GM10847 (cell line): ENCODE results near the gene CNTNAP2.

ENCODE experiments used
- POLR2A ChIP-seq: IDR thresholded peaks from 2 replicates; pipeline ENCODE4 v1.6.1; 2011; ENCODE audit not compliant: insufficient read length; ENCODE audit errors: extremely low read depth

CNTNAP2 gene

DNA sequence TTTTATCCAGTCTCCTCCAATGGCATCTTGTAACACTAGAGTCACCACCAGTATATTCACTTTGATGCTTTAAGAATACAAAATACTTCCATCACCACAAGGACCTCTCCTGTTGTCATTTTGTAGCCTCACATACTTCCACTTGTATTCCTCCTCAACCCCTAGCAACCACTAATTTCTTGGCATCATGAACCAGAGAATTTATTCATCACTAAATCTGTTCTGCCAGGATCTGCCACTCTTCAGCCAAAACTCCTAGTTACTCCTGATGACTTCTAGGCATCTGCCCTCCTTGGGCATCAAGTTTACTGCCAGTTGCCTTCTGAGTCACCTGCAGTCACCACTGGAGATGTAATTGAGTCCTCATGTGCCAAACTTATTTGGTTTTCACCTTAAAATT lies 906.8 kb downstream of the CNTNAP2 start:
- no peak for TF ChIP-seq POLR2A

- TF ChIP-seq POLR2A = no peak
Observed at GRCh38 chr7:147029953-147030352, 913.4 kb downstream of the CNTNAP2 start.

DNA sequence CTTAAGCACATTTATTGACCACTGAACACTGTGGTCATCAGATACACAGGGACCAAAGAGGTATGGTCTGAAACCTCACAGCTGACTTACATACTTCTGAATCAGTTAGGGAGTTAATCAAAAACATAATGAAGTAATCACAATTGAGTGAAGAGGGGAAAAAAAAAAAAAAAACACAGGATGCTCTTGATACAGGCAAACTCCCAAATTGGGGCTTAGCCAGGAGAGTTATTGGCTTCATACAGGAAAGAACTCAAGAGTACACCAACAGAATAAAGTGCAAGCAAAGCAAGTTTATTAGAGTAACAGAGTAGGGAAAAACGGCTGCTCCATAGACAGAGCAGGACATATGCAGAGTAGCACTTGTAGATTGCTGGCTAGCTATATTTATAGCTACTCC lies 917.0 kb downstream of the CNTNAP2 start:
- TF ChIP-seq POLR2A = no peak

DNA sequence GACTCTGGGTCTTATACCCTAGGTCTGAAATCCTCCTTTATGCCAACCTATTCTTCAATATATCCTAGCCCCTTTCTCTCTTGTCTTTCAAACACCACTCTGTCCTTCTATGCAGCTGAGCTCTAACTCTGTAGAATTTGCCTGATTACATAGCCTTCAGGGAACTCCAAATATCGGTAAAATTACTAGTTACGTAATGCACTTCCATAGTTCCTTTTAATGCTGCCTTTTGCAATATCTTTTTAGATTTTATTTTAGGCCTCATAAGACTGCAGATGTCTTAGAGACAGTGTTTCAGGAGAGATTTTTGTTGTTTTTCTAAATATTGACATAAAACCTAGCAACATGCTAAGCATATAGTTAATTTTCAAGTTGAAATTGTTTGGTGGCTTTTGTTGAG lies 924.8 kb downstream of the CNTNAP2 start:
- TF ChIP-seq POLR2A = no peak

- TF ChIP-seq POLR2A = no peak
Observed at GRCh38 chr7:147044941-147045340, 928.3 kb downstream of the CNTNAP2 start.

GRCh38 chr7:147047696-147048095 lies 931.1 kb downstream of the CNTNAP2 start:
- no peak for TF ChIP-seq POLR2A

DNA sequence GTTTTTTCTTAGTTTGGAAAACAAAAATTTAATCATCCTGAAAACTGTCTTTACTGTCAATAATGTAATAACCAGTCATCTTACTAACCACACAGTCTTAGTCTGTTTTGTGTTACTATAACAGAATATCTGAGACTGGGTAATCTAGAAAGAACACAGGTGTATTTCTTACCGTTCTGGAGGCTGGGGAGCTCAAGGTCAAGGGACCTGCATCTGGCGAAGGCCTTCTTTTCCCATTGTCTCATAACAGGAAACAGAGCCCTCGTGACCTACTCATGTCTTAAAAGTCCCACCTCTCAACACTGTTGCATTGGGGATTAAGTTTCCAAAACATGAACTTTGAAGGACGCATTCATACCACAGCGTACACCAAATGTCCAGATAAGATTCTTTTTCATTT lies 932.3 kb downstream of the CNTNAP2 start:
- TF ChIP-seq POLR2A = no peak

DNA sequence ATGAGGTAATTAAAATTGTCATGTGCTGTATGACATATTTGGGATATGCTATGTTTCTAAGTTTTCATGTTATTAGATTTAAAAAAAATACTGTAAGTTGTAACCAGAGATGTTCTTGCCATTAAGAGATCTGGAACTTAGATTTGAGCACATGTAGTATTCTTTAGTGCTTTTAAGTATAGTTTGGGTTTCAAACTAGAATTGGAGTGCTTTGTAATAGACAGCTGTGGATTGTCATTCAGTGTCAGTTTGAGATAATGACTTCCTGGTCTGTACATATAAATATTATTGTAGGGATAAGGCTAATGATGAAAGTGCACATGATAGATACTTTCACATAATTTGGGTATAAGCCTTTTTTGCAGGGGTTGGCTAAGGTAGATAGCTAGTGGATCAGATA lies 936.2 kb downstream of the CNTNAP2 start:
- no peak for TF ChIP-seq POLR2A

GRCh38 chr7:147053746-147054145 lies 937.1 kb downstream of the CNTNAP2 start:
- TF ChIP-seq POLR2A = no peak

DNA sequence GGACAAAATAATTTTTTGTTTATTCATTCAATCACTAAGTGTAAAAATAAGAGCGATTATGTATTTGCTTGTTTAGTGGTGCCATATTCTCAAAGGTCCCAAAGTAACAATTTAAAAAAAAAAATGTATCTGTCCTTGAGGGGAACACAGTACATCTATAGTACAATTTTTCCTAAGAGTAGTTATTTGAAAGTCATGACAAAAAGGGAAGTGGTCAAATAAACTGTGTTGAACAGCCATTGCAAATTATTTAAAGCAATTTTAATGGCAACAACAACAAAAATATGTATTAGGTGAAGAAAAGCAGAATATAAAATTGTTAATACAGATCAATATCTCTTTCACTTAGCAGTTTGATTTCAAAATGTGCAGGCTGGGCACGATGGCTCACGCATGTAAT lies 943.5 kb downstream of the CNTNAP2 start:
- TF ChIP-seq POLR2A = no peak

DNA sequence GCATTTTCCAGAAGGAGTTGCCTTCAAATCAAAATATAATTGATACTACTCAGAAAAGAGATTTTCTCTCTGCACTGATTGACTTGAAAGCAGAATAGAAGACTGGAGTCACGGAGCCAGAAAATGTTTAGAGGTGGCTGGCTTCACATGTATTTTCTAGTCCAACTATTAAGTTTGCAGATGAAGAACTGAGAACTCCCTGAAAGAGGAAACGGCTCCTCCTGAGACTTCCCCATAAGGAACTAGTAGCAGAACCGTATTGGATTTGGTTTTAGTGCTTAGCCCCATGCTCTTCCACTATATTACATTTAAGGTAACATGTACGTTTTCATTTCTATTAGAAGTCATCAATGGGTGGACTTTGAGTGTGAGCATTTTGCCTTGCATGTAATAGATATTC lies 946.3 kb downstream of the CNTNAP2 start:
- no peak for TF ChIP-seq POLR2A

- no peak for TF ChIP-seq POLR2A
Observed at GRCh38 chr7:147068842-147069241, 952.2 kb downstream of the CNTNAP2 start.

DNA sequence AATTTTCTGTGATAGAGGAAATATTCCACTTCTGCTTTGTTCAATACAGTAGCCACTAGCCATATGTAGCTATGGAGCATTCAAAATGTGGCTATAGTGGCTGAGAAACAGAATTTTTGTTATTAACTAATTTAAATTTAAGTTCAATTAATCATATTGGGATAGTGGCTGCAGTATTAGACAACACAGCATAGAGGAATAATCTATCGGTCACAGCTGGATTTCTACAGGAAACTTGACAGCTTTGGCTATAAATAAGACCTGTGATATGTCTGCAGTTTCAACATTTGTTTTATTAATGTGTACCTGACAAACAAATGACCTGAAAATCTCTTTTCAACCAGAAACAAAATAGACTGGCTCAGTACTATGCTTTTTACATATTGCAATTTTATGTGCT lies 953.2 kb downstream of the CNTNAP2 start:
- no peak for TF ChIP-seq POLR2A

- no peak for TF ChIP-seq POLR2A
Observed at GRCh38 chr7:147070886-147071285, 954.3 kb downstream of the CNTNAP2 start.

- TF ChIP-seq POLR2A = no peak
Observed at GRCh38 chr7:147071536-147071935, 954.9 kb downstream of the CNTNAP2 start.

DNA sequence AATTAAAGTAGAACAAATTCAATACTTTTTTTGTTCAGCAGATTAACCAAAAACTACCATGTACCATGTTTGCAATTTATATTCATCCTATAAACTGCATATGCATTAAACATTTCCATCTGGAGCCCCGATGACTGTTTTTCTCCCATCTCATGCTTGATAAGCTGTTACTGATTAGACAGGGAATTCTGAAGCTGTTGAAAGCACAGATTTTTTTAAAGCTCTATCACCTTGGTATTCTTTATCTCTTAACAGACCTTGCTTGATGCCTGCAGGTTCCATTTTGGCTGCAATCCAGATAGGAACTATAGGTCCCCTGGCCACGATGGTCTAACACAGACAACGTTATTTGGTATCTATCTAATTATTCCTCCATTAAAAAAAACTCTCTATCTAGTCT lies 961.7 kb downstream of the CNTNAP2 start:
- no peak for TF ChIP-seq POLR2A

GRCh38 chr7:147079083-147079482 lies 962.5 kb downstream of the CNTNAP2 start:
- TF ChIP-seq POLR2A = no peak

DNA sequence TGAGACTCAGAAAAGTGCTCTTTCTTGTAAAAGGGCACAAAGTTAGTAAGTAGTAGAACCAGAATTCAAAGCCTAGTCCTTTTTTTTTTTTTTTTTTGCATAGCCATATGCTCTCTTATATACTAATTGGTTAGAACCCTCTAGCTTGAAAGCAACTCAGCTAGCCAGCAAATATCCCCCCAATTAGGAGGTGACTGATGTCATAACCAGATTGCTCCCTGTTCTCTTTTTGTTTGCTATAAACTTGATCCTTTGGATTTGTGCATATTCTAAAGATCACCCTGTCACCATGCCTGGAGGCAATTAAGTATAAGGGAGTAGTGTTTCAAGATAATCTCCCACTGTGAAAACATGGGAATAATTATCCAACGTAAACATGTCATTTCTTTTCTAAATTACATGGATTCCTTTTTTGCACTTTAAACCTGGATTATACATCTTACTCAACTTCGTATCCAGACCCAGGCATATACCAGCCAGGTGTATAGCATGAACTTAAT lies 963.4 kb downstream of the CNTNAP2 start:
- no peak for TF ChIP-seq POLR2A

- no peak for TF ChIP-seq POLR2A
Observed at GRCh38 chr7:147081117-147081516, 964.5 kb downstream of the CNTNAP2 start.

GRCh38 chr7:147089051-147089461 lies 972.5 kb downstream of the CNTNAP2 start:
- no peak for TF ChIP-seq POLR2A
